HG02938 (cell line): ENCODE results near the gene RAPGEF3.

ENCODE experiments used
- ATAC-seq: cut with Tn5 transposase; IDR thresholded peaks from one replicate; pipeline ENCODE4 v1.9.1; 2021; ENCODE audit warnings: mild to moderate bottlenecking, moderate library complexity; ENCODE audit not compliant: unreplicated experiment

RAPGEF3 gene

GRCh38 chr12:47705229-47705565 lies 53.5 kb downstream of the RAPGEF3 start:
- no peak for ATAC-seq

GRCh38 chr12:47704719-47705118 lies 54.0 kb downstream of the RAPGEF3 start:
- ATAC-seq, result no peak

GRCh38 chr12:47700263-47700662 lies 58.4 kb downstream of the RAPGEF3 start:
- ATAC-seq, result no peak

GRCh38 chr12:47698631-47699030 lies 60.0 kb downstream of the RAPGEF3 start:
- ATAC-seq, result no peak

- no peak for ATAC-seq
Measured at GRCh38 chr12:47698055-47698454, 60.6 kb downstream of the RAPGEF3 start.

- ATAC-seq, result no peak
Measured at GRCh38 chr12:47689215-47689614, 69.5 kb downstream of the RAPGEF3 start.

- no peak for ATAC-seq
Measured at GRCh38 chr12:47687636-47688035, 71.0 kb downstream of the RAPGEF3 start.

- ATAC-seq, result no peak
Measured at GRCh38 chr12:47686645-47687240, 71.9 kb downstream of the RAPGEF3 start.
